ENCODE measurements around the gene RIT2.

The RIT2 gene

GRCh38 chr18:43078478-43079092, 36.9 kb downstream of the RIT2 start:
- Histone ChIP-seq H3K27ac (no peak overlapping the region), H3K79me2 (ENCODE audit: insufficient read depth, low read depth) (no peaks in the 10 kb centered on the region), H3K4me1 (ENCODE audit: low read depth, poor library complexity, severe bottlenecking) (peaks cover 9% of the 10 kb centered on the region), H2AFZ (ENCODE audit: low read depth) (no peak overlapping the region), H3K27me3 (ENCODE audit: insufficient read depth, low read depth) (no peaks in the 10 kb centered on the region), H3K4me3 (IDR thresholded peaks at IDR 0.05; ENCODE audit: insufficient read depth, low read depth, low read length) (no peak overlapping the region), H3K4me2 (no peak overlapping the region), H3K36me3 (ENCODE audit: insufficient read depth) (no peaks in the 10 kb centered on the region), H3K9ac (no peak overlapping the region), H4K20me1 (ENCODE audit: insufficient read depth) (no peaks in the 10 kb centered on the region)
- TF ChIP-seq CTCF (conservative IDR thresholded peaks at IDR 0.05; ENCODE audit: low read depth, low read length) = no peak

GRCh38 chr18:43077510-43078308, 37.8 kb downstream of the RIT2 start:
- Histone ChIP-seq H3K4me3 (IDR thresholded peaks at IDR 0.05; ENCODE audit: insufficient read depth, low read depth, low read length) (no peak overlapping the region), H2AFZ (ENCODE audit: low read depth) (no peak overlapping the region), H3K9ac (no peak overlapping the region), H3K4me2 (no peak overlapping the region), H3K27ac (no peak overlapping the region), H4K20me1 (ENCODE audit: insufficient read depth) (no peaks in the 10 kb centered on the region), H3K79me2 (ENCODE audit: insufficient read depth, low read depth) (no peaks in the 10 kb centered on the region), H3K36me3 (ENCODE audit: insufficient read depth) (no peaks in the 10 kb centered on the region), H3K4me1 (ENCODE audit: low read depth, poor library complexity, severe bottlenecking) (peaks cover 9% of the 10 kb centered on the region), H3K27me3 (ENCODE audit: insufficient read depth, low read depth) (no peaks in the 10 kb centered on the region)
- TF ChIP-seq CTCF (conservative IDR thresholded peaks at IDR 0.05; ENCODE audit: low read depth, low read length) = no peak

GRCh38 chr18:43073771-43074170, 41.7 kb downstream of the RIT2 start:
- Histone ChIP-seq H3K27me3 (ENCODE audit: insufficient read depth, low read depth) (no peaks in the 10 kb centered on the region), H2AFZ (ENCODE audit: low read depth) (no peak overlapping the region), H3K4me2 (no peak overlapping the region), H3K36me3 (ENCODE audit: insufficient read depth) (no peaks in the 10 kb centered on the region), H3K79me2 (ENCODE audit: insufficient read depth, low read depth) (no peaks in the 10 kb centered on the region), H3K4me1 (ENCODE audit: low read depth, poor library complexity, severe bottlenecking) (peaks cover 9% of the 10 kb centered on the region), H4K20me1 (ENCODE audit: insufficient read depth) (no peaks in the 10 kb centered on the region), H3K27ac (no peak overlapping the region), H3K4me3 (IDR thresholded peaks at IDR 0.05; ENCODE audit: insufficient read depth, low read depth, low read length) (no peak overlapping the region), H3K9ac (no peak overlapping the region)
- no peak for TF ChIP-seq CTCF (conservative IDR thresholded peaks at IDR 0.05; ENCODE audit: low read depth, low read length)

- H2AFZ ChIP-seq (ENCODE audit: low read depth) = no peak overlapping the region
- TF ChIP-seq CTCF (conservative IDR thresholded peaks at IDR 0.05; ENCODE audit: low read depth, low read length) = no peak
Measured at GRCh38 chr18:43068781-43069180, 46.7 kb downstream of the RIT2 start.

More at GRCh38 chr18:43068781-43069180, 46.7 kb downstream of the RIT2 start:
- no peaks in the 10 kb centered on the region for H4K20me1 ChIP-seq (ENCODE audit: insufficient read depth)
- H3K36me3 ChIP-seq (ENCODE audit: insufficient read depth) = no peaks in the 10 kb centered on the region
- H3K27ac ChIP-seq = no peak overlapping the region
- no peaks in the 10 kb centered on the region for H3K4me1 ChIP-seq (ENCODE audit: low read depth, poor library complexity, severe bottlenecking)
- no peak overlapping the region for H3K4me2 ChIP-seq
- H3K9ac ChIP-seq = no peak overlapping the region
- H3K4me3 ChIP-seq (IDR thresholded peaks at IDR 0.05; ENCODE audit: insufficient read depth, low read depth, low read length) = no peak overlapping the region
- H3K79me2 ChIP-seq (ENCODE audit: insufficient read depth, low read depth) = no peaks in the 10 kb centered on the region
- H3K27me3 ChIP-seq (ENCODE audit: insufficient read depth, low read depth) = no peaks in the 10 kb centered on the region

All from KMS-11 (cell line).